HG02981 (cell line): ENCODE data around the gene TRMT44.
"Not testable (repeated sequence)": the region's sequence is repeated elsewhere in the genome, so short reads cannot be mapped to it uniquely, and the experiment has no call there.

Source experiments
- ATAC-seq: cut with Tn5 transposase; IDR thresholded peaks from one replicate; pipeline ENCODE4 v1.9.1; 2021; ENCODE audit warnings: mild to moderate bottlenecking, moderate library complexity; ENCODE audit not compliant: unreplicated experiment

The TRMT44 gene

GRCh38 chr4:8491478-8491877, 50.9 kb downstream of the TRMT44 start:
- not testable (repeated sequence) for ATAC-seq

DNA sequence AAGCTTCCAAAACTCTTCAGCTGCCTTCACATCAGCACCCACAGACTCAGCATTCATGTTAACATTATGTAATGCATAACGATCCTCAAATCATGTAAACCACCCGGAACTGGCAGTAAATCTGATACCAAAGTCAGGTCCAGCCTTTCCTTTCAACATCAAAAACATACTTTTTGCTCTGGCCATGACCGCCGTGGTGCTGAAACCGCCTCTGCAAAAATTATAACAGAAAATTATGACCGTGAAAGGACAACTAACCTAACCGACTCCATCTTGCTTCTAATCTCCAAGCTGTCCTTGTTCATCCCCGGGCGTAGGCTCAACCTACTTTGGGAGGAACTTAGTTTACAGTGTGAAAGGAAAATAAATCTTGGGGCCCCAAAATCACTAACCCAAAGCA, 51.6 kb downstream of the TRMT44 start:
- no peak for ATAC-seq

GRCh38 chr4:8493484-8493883, 52.9 kb downstream of the TRMT44 start:
- ATAC-seq = no peak

DNA sequence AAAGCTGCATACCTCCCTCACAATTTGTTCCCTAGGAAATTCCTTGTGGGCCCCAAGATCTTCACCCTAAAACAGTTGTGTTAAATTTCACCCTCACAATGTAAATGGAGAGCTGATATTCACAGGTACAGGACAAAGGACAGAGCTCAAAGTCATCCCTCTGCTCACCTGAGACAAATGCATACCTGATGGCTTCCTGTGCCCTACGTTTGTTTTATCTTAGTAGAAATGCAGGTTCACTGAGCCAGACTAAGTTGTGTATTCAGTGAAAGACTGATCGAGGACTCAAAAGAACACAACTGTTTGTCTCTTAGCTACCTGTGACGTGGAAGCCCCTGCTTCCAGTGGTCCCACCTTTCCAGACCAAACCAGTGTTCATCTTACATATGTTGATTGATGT, 53.6 kb downstream of the TRMT44 start:
- no peak for ATAC-seq

DNA sequence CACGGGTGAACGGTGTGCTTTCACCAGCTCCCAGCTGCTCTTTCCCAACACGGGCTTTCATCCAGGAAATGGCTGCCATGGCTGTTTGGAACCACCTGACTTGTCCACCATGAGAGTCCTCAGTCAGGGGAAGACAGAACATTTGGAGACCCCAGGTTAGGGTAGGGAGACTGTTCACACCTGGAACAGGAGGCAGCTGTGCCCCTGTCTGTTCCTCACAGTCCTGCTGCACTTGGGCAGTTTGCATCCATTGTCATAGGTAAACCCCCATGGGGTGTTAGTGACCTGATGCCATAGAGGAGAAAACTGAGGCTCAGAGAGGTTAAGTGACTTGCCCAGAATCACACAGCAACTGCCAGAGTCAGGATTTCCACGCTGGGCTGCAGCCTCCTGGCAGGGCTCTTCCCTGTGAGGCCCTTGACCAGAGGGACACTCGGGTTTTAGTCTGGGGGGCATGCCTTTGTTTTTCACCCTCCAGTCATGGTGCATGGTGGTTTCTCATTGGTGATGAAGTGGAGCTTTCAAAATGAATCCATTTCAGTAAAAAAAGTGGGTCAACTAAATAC, 54.5 kb downstream of the TRMT44 start:
- no peak for ATAC-seq

DNA sequence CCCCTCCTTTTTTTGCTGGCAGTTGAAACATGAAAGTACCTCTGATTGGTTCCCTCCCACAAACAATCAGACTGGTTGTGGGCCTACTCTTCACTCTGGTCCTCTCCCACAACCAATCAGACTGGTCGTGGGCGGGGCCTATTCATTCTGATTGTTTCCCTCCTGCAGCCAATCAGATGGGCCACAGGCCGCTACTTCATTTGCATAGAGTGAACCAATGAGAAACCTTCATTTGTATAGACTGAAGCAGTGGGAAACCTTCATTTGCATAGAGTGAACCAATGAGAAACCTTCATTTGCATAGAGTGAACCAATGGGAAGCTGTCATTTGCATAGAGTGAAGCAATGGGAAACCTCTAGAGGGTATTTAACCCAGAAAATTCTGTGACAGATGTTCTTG, 55.2 kb downstream of the TRMT44 start:
- ATAC-seq = no peak

DNA sequence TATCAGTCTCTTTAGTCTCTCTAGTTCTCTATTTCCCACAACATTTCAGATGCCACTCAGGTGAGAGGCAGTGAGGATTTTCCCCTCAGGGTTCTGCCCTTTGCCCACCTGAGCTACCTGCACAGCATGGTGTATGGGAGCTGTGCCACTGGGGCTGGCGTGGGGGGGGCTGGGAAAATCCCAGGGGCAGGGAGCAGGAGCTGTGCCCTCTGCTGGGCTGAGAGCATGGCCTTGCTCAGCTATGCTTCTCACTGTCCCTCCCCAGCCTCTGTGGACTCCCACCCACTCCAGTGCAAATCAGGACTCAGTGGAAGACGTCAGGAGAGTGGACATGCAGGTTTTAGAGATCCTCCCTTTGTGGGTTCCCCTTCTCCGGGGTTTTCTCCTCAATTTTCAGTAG, 57.2 kb downstream of the TRMT44 start:
- no peak for ATAC-seq

DNA sequence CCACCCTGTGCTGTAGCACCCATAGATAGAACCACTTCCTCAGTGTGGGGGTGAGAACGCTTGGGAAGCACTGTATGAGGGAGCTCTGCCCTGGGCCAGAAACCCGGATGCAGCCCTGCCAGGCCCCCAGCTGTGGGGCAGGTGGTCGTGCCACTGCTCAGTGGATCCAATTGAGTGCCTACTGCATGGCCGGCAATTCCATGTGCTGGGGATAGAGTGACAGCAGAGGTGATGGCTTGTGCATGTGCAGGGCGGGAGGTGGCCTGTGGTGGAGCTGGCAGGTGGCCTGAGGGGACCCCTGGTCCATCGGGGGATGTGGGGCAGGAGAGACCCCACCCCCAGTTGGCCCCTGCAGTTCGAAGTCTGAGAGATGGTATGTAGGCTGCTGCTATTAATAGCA, 60.4 kb downstream of the TRMT44 start:
- ATAC-seq = no peak

- ATAC-seq = no peak
These were observed 61.2 kb downstream of the TRMT44 start for GRCh38 chr4:8501781-8502180.

- ATAC-seq = no peak
These were observed 61.8 kb downstream of the TRMT44 start for GRCh38 chr4:8502371-8502770.

- no peak for ATAC-seq
These were observed 62.4 kb downstream of the TRMT44 start for GRCh38 chr4:8502836-8503585.

DNA sequence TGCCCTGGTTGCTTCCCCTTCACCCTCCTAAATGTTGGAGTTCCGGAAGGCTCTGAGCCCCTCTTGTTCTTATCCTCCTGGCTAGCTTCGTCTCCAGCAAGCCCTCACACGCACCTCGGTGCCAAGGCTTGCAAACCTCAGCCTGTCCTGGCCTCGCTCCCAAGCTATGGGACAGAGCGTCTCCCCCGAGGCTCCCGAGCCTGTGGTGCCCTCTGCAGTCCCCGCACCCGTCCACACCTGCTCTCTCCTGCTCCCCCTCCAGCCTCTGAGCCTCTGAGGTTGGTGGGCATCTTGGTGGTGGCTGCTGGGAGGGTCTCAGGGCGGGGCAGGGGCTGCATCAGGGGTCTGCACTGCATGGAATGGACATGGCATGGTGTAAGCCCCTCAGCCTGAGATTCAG, 63.2 kb downstream of the TRMT44 start:
- no peak for ATAC-seq

DNA sequence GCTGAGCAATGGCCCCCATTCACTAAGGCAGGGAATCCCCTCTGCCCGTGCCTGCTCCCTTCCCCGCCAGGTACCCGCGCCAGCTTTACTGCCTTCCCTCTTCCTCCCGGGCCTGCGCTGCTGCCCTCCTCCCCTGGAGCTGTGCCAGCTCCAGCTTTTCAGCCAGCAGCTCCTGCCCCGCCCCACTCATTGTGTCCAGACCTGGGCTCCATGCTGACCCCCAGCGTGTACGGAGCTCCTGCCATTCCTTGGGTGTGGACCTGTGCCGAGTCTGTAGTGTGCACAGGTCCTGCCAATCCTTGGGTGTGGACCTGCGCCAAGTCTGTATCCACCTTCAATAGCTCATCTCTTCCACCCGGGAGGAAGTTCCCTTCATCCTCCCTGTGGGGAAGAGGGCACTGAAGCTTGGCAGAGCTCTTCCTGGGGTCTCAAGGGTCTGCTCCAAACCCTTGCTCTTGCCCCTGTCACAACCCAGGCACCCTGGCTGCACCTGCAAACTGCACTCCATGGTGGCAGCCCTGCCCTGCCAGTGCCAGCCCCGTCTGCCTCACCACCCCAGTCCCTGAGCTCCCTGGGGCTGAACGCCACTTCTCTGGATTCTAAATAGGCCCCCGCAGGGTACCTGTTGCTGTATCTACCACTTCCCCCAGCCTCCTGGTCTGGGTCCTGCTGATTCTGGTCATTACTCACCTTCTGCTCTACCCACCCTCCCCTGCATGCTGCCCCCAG, 63.9 kb downstream of the TRMT44 start:
- ATAC-seq = no peak

- no peak for ATAC-seq
These were observed 64.7 kb downstream of the TRMT44 start for GRCh38 chr4:8505229-8505628.

GRCh38 chr4:8506006-8506372, 65.4 kb downstream of the TRMT44 start:
- ATAC-seq = no peak

DNA sequence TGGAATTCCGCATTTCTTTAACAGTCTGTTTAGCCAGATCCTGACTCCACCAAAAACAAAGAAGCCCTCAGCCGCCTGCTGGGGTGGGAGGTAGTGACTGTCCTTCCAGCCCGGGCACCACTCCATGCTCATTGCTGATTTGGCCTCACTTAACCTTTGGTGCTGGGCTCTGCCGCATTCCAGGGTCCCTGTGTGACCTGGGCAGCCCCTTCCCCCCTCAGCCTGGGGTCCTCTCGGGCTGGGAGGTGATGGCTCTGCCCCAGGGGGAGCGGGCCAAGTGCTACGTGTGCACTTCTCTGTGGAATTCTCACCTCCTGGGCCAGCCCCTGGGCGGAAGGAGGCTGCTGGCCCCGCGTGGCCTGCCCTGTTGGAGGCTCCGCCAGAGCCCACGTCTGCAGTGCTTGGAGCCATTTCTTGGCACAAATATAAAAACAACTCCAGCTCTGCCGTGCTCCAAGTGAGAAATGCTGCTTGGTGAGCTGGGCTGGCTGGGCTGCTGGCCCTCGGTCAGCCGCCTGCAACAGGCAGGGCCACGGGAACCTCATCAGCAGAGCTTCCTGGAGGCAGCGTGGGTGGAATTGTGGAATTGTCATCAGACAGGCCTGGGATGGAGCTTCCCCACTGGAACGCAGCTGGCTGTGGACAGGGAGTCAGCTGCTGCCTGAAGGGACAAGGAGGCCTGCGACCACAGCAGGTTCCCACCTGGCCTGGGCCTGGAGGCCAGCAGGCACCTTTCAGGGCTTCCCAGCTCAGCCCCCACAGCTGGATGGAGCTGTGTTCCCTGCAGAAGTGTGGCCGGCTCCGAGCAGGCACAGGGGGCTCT, 66.0 kb downstream of the TRMT44 start:
- ATAC-seq = no peak

DNA sequence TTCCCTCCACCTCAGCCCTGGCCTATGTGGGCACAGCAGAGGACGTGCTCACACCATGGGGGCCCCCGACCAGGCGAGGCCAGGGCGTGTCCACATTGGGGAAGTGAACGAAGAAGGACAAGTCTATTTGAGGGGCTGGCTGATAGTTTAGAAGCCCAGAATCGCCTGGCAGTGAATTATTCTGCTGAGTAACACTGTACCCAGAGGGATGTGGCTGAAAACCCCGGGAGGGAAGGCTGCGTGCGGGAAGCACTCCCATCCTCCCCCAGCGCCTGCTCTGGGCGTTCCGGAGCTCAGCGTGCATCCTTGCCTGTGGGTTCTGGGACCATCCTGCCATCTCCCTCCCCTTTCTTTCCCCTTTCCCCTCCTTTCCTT, 66.6 kb downstream of the TRMT44 start:
- ATAC-seq = no peak

DNA sequence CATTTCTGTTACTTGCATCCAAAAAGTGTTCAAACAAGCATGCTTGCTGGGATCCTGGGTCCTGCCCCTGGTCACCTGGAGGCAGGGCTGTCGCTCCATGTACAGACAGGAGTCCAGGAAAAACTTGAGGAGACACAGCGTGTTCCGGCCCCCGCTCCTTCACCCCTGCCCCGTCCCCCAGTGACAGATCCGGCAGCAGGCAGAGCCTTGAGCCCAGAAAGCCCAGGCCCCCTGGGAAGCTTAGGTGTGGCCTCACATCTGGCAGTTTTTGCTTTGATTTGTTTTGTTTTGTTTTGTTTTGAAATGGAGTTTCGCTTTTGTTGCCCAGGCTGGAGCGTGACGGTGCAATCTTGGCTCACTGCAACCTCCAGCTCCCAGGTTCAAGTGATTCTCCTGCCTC, 67.0 kb downstream of the TRMT44 start:
- ATAC-seq = no peak

GRCh38 chr4:8508266-8508665, 67.7 kb downstream of the TRMT44 start:
- no peak for ATAC-seq

- no peak for ATAC-seq
These were observed 68.2 kb downstream of the TRMT44 start for GRCh38 chr4:8508740-8509139.

- no peak for ATAC-seq
These were observed 68.9 kb downstream of the TRMT44 start for GRCh38 chr4:8509311-8509950.
